HepG2 (cell line): ENCODE results near the gene RPUSD3. TPM values are rescaled to one million over a fixed set of nuclear protein-coding genes. Genes with fewer than 3 reads are reported as not detected.
A peak's percentile ranks its signal among the peaks of the same experiment; 100 is the strongest.

Experiments used
- ARID3A ChIP-seq: IDR thresholded peaks from 2 replicates; pipeline ENCODE4 v1.6.1; 2012; ENCODE audit warnings: low read depth, low read length, improper control_type of control experiment
- ARNT2 ChIP-seq: sonication (generic); formaldehyde crosslinking; IDR thresholded peaks from 2 replicates; pipeline ENCODE4 v1.8.0; 2022; ENCODE audit warnings: mild to moderate bottlenecking, low read depth, missing genetic modification reagents, moderate library complexity
- FOXK1 ChIP-seq: sonication (generic); formaldehyde crosslinking; IDR thresholded peaks from 2 replicates; pipeline ENCODE4 v1.4.0; 2020; ENCODE audit warnings: low read depth, missing genetic modification reagents, borderline replicate concordance
- FOXK2 ChIP-seq: fragments of 450-650 bp; IDR thresholded peaks from 2 replicates; pipeline ENCODE4 v1.6.1; 2016
- GATAD2A ChIP-seq: IDR thresholded peaks from 2 replicates; pipeline ENCODE4 v1.6.1; 2016
- HDAC1 ChIP-seq: sonication (generic); formaldehyde crosslinking; IDR thresholded peaks from 2 replicates; pipeline ENCODE4 v1.5.1; 2020; ENCODE audit warnings: mild to moderate bottlenecking, missing genetic modification reagents
- HDAC2 ChIP-seq: sonication (generic); formaldehyde crosslinking; IDR thresholded peaks from 2 replicates; pipeline ENCODE4 v1.4.0; 2020; ENCODE audit warnings: missing genetic modification reagents
- HES4 ChIP-seq: sonication (generic); formaldehyde crosslinking; IDR thresholded peaks from 2 replicates; pipeline ENCODE4 v1.9.0; 2021; ENCODE audit warnings: mild to moderate bottlenecking, missing genetic modification reagents, borderline replicate concordance
- HMG20A ChIP-seq: IDR thresholded peaks from 2 replicates; pipeline ENCODE4 v1.6.1; 2016; ENCODE audit warnings: borderline replicate concordance
- HNF4G ChIP-seq, 2 experiments: sonication (generic) in 1 of 2; formaldehyde crosslinking in 1 of 2; IDR thresholded peaks; 2 replicates each; pipeline versions ENCODE4 v1.4.0 to v1.6.1; 2011 to 2020; ENCODE audit warnings: borderline replicate concordance in 2 of 2, low read depth in 2 of 2, mild to moderate bottlenecking in 2 of 2, low read length in 1 of 2, missing genetic modification reagents in 1 of 2, moderate library complexity in 1 of 2
- NBN ChIP-seq: fragments of 450-650 bp; conservative IDR thresholded peaks from 2 replicates; pipeline ENCODE4 v1.6.1; 2017
- NFKBIZ ChIP-seq: IDR thresholded peaks from 2 replicates; pipeline ENCODE4 v1.6.1; 2018; ENCODE audit warnings: missing genetic modification reagents, missing compliant biosample characterization
- NFRKB ChIP-seq: fragments of 450-650 bp; IDR thresholded peaks from 2 replicates; pipeline ENCODE4 v1.6.1; 2017
- NFYB ChIP-seq: sonication (generic); formaldehyde crosslinking; IDR thresholded peaks from 2 replicates; pipeline ENCODE4 v1.4.0; 2020; ENCODE audit warnings: missing genetic modification reagents
- ONECUT2 ChIP-seq: sonication (generic); formaldehyde crosslinking; IDR thresholded peaks from 2 replicates; pipeline ENCODE4 v1.4.0; 2020; ENCODE audit warnings: missing genetic modification reagents
- RARA ChIP-seq: IDR thresholded peaks from 2 replicates; pipeline ENCODE4 v1.6.1; 2016; ENCODE audit warnings: missing genetic modification reagents, missing compliant biosample characterization
- RXRA ChIP-seq: sonication (generic); formaldehyde crosslinking; IDR thresholded peaks from 2 replicates; pipeline ENCODE4 v1.5.1; 2020; ENCODE audit warnings: missing genetic modification reagents
- RXRB ChIP-seq: IDR thresholded peaks from 2 replicates; pipeline ENCODE4 v1.6.1; 2016; ENCODE audit warnings: borderline replicate concordance, missing genetic modification reagents, missing compliant biosample characterization
- ZC3H13 ChIP-seq: sonication (generic); formaldehyde crosslinking; IDR thresholded peaks from 2 replicates; pipeline ENCODE4 v1.8.1; 2023; ENCODE audit warnings: mild to moderate bottlenecking, missing genetic modification reagents, moderate library complexity
- ZFP1 ChIP-seq: IDR thresholded peaks from 2 replicates; pipeline ENCODE4 v1.6.1; 2016
- ZMYM3 ChIP-seq: sonication (generic); formaldehyde crosslinking; IDR thresholded peaks from 2 replicates; pipeline ENCODE4 v1.5.1; 2020; ENCODE audit warnings: mild to moderate bottlenecking, missing genetic modification reagents
- ZNF235 ChIP-seq: sonication (generic); formaldehyde crosslinking; IDR thresholded peaks from 2 replicates; pipeline ENCODE4 v1.8.1; 2023; ENCODE audit warnings: mild to moderate bottlenecking, missing genetic modification reagents, borderline replicate concordance
- ZNF343 ChIP-seq: sonication (generic); formaldehyde crosslinking; IDR thresholded peaks from 2 replicates; pipeline ENCODE4 v1.4.0; 2020; ENCODE audit warnings: mild to moderate bottlenecking, missing genetic modification reagents
- ZNF580 ChIP-seq: IDR thresholded peaks from 2 replicates; pipeline ENCODE4 v1.6.1; 2016; ENCODE audit warnings: low read depth, borderline replicate concordance
- ZNF792 ChIP-seq: IDR thresholded peaks from 2 replicates; pipeline ENCODE4 v1.6.1; 2016
- polyA plus RNA-seq, 8 experiments: library from polyadenylated mRNA; depleted of rRNA in 3 of 8; stranded (reverse) in 7 of 8; unstranded in 1 of 8; fragments of >200 nt; fragmentation: Illumina TruSeq in 4 of 8; extraction: Trizol in 4 of 8; gene quantifications; 2 replicates each; pipeline versions ENCODE4 v1.2.1 to v1.2.3, GENCODE V29; 2011 to 2016; ENCODE audit warnings: low read depth in 4 of 8, missing spikeins in 1 of 8, mixed read lengths in 1 of 8; ENCODE audit not compliant: insufficient read depth in 1 of 8
- total RNA-seq, 5 experiments: library from RNA; depleted of rRNA; stranded (reverse); fragments of >200 nt; fragmentation: Illumina TruSeq; extraction: Trizol; gene quantifications; 2 replicates each; pipeline ENCODE4 v1.2.3, GENCODE V29; 2016; ENCODE audit warnings: low read depth in 1 of 5
- TF ChIP-seq, protein P1 (sequence below): sonication (generic); formaldehyde crosslinking; IDR thresholded peaks from 2 replicates; pipeline ENCODE4 v1.4.0; 2020; ENCODE audit warnings: mild to moderate bottlenecking, missing genetic modification reagents, borderline replicate concordance
- TF ChIP-seq, protein P2 (sequence below): sonication (generic); formaldehyde crosslinking; IDR thresholded peaks from 2 replicates; pipeline ENCODE4 v1.8.0; 2022; ENCODE audit warnings: low read depth, missing genetic modification reagents
- TF ChIP-seq, protein P3 (sequence below): IDR thresholded peaks from 2 replicates; pipeline ENCODE4 v1.6.1; 2016; ENCODE audit warnings: missing compliant biosample characterization, missing genetic modification reagents, borderline replicate concordance

The RPUSD3 gene
- total and polyA plus RNA-seq, 2 of the 13 experiments (the other 11 are each of a cell fraction or from before 2014, with no cell fraction given): 32.1 to 48.7 TPM

DNA sequence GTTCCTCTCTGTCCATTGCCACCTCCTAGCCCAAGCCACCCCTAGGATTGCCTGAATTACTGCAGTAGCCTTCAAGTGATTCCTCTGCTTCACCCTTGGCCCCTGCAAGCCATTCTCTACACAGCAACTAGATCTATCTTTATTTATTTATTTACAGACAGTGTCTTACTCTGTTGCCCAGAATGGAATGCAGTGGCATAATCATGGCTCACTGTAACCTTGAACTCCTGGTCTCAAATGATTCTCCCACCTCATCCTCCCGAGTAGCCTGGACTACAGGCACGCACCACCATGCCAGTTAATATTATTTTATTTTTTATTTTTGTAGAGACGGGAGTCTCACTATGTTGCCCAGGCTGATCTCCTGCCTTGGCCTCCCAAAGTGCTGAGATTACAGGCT is 44.7 kb upstream of the RPUSD3 start (continued):
- TF ChIP-seq, protein P1, sequence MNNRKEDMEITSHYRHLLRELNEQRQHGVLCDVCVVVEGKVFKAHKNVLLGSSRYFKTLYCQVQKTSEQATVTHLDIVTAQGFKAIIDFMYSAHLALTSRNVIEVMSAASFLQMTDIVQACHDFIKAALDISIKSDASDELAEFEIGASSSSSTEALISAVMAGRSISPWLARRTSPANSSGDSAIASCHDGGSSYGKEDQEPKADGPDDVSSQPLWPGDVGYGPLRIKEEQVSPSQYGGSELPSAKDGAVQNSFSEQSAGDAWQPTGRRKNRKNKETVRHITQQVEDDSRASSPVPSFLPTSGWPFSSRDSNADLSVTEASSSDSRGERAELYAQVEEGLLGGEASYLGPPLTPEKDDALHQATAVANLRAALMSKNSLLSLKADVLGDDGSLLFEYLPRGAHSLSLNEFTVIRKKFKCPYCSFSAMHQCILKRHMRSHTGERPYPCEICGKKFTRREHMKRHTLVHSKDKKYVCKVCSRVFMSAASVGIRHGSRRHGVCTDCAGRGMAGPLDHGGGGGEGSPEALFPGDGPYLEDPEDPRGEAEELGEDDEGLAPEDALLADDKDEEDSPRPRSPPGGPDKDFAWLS (CRISPR knock-in tag): no peak
- TF ChIP-seq NFRKB: no peak
- TF ChIP-seq ZNF343 (CRISPR knock-in tag): no peak
- no peak for TF ChIP-seq ARNT2
- TF ChIP-seq, protein P2, sequence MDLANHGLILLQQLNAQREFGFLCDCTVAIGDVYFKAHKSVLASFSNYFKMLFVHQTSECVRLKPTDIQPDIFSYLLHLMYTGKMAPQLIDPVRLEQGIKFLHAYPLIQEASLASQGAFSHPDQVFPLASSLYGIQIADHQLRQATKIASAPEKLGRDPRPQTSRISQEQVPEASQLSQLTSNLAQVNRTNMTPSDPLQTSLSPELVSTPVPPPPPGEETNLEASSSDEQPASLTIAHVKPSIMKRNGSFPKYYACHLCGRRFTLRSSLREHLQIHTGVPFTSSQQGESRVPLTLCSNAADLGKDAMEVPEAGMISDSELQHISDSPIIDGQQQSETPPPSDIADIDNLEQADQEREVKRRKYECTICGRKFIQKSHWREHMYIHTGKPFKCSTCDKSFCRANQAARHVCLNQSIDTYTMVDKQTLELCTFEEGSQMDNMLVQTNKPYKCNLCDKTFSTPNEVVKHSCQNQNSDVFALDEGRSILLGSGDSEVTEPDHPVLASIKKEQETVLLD: no peak
- TF ChIP-seq GATAD2A: peak; percentile 34; the same call in 1 of the 2 replicates
- TF ChIP-seq NBN: no peak
- TF ChIP-seq ZNF580 (CRISPR knock-in tag): 0 out of 2 replicates have a peak, but pooled peaks have one; percentile 46
- no peak for TF ChIP-seq ZC3H13 (CRISPR knock-in tag)
- no peak for TF ChIP-seq HES4 (CRISPR knock-in tag)
- TF ChIP-seq HMG20A (CRISPR knock-in tag): peak; percentile 15; the same call in 1 of the 2 replicates
- 0 out of 2 replicates have a peak, but pooled peaks have one; percentile 6 for TF ChIP-seq HDAC1 (CRISPR knock-in tag)
- peak; percentile 46; the same call in 1 of the 2 replicates for TF ChIP-seq HDAC2 (CRISPR knock-in tag)
- peak; percentile 78 for TF ChIP-seq RARA (CRISPR knock-in tag)
- TF ChIP-seq ZFP1 (CRISPR knock-in tag): no peak
- TF ChIP-seq FOXK2: 0 out of 2 replicates have a peak, but pooled peaks have one; percentile 3
- no peak for TF ChIP-seq NFYB (CRISPR knock-in tag)
- no peak for TF ChIP-seq FOXK1 (CRISPR knock-in tag)
- peak; percentile 68; the same call in 1 of the 2 replicates for TF ChIP-seq ZMYM3 (CRISPR knock-in tag)
- no peak for TF ChIP-seq NFKBIZ (CRISPR knock-in tag)
- TF ChIP-seq ARID3A: 0 out of 2 replicates have a peak, but pooled peaks have one; percentile 32
- TF ChIP-seq ZNF792 (CRISPR knock-in tag): no peak
- peak; percentile 21; the same call in 1 of the 2 replicates for TF ChIP-seq RXRA (CRISPR knock-in tag)
- no peak for TF ChIP-seq ZNF235 (CRISPR knock-in tag)
- peak; percentile 42; the same call in 1 of the 2 replicates for TF ChIP-seq RXRB
- no peak for TF ChIP-seq ONECUT2
- peak; percentile 18; the same call in 1 of the 2 replicates for TF ChIP-seq HNF4G (IDR thresholded peaks at IDR 0.05; ENCODE audit: borderline replicate concordance, low read depth, low read length)
- TF ChIP-seq HNF4G (CRISPR knock-in tag; IDR thresholded peaks at IDR 0.05; ENCODE audit: borderline replicate concordance, low read depth): no peak
- TF ChIP-seq, protein P3, sequence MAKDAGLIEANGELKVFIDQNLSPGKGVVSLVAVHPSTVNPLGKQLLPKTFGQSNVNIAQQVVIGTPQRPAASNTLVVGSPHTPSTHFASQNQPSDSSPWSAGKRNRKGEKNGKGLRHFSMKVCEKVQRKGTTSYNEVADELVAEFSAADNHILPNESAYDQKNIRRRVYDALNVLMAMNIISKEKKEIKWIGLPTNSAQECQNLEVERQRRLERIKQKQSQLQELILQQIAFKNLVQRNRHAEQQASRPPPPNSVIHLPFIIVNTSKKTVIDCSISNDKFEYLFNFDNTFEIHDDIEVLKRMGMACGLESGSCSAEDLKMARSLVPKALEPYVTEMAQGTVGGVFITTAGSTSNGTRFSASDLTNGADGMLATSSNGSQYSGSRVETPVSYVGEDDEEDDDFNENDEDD (CRISPR knock-in tag): no peak
